ENCODE measurements around the gene RAB31.

DNA sequence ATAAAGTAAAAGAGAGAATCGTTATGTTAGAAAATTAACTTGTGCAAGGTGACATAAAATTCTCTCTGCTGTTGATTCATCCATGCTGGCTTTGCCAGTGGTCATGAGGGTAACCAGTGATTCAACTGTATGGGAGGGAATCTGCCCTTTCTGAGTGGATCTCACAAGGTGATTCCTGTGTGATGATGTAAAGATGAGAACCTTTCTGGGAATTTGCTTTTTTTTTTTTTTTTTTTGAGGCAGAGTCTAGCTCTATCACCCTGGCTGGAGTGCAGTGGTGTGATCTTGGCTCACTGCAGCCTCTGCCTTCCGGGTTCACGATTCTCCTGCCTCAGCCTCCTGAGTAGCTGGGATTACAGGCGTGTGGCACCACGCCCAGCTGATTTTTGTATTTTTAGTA lies 23.3 kb downstream of the RAB31 start:
- TF ChIP-seq EZH2 (IDR thresholded peaks at IDR 0.05): no peak
- TF ChIP-seq POLR2AphosphoS5 (IDR thresholded peaks at IDR 0.05; ENCODE audit: borderline replicate concordance, low read depth, low read length): no peak
- TF ChIP-seq FOXP2 (optimal IDR thresholded peaks at IDR 0.05; ENCODE audit: control extremely low read depth, extremely low read length, insufficient read depth): no peak
